ENCODE data around the gene PI16.
A peak's percentile ranks its signal among the peaks of the same experiment; 100 is the strongest.
"Not testable (repeated sequence)": the region's sequence is repeated elsewhere in the genome, so short reads cannot be mapped to it uniquely, and the experiment has no call there.

Gene PI16

GRCh38 chr6:36977470-36977941, 23.0 kb downstream of the PI16 start:
- DNase-seq = no peak

GRCh38 chr6:36978421-36979346, 24.1 kb downstream of the PI16 start:
- DNase-seq = peak; percentile 47

- peak; percentile 59 for DNase-seq
Measured at GRCh38 chr6:36979347-36979742, 24.8 kb downstream of the PI16 start.

- no peak for DNase-seq
Measured at GRCh38 chr6:36980129-36980528, 25.6 kb downstream of the PI16 start.

DNA sequence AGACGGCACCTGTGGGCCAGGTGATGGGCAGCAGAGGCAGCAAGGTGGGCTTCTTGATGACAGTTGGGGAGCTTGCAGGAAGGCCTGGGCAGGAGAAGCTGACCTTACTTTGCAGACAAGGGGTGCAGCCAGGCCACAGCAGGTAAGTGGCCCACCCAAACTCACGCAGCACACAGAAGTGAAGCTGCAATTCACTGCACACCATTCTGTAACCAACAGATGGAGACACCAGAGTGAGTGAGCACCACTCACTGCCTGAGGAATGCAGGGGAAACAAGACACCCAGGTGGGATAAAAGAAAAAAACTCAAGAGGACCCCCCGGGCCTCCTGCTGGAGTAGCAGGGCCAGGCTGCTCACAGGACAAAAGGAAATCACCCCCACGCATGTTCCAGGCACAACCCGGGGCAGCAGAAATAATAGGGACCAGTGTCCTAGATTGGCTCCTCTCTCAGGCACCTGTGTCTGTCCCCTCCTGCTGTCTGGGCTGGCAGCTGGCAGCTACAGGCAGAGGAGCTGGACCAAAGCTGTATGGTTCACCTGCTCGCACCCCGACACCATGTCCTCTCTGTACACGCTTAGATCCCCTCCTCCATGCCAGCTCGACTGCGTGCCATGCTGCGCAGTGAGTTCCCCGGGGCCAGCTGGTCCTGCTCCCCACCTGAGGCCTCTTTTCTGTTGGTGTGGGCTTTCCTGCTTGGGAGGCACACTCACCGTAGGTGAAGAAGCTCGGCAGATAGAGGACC, 26.5 kb downstream of the PI16 start:
- no peak for DNase-seq

- no peak for DNase-seq
Measured at GRCh38 chr6:36983538-36983937, 29.0 kb downstream of the PI16 start.

- DNase-seq = no peak
Measured at GRCh38 chr6:36984581-36985416, 30.3 kb downstream of the PI16 start.

DNA sequence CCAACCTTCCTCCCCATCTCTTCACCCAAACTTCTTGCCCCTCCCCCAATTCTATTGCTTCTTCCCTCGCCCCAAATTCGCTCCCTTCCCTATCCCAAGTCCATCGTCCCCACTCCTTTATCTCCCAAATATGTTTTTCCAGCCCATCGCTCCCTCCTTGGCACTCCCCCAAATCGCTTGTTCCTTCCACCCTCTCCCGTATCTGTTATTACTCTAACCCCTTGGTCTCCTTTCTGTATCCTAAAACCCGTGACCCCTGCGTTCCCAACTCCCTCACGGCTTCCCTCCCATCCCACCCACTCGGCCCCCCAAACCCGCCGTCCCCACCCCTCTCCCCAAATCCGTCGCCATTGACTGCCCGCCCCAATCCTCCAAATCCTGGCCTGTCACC, 30.9 kb downstream of the PI16 start:
- no peak for DNase-seq

- DNase-seq = peak; percentile 25
Measured at GRCh38 chr6:36985808-36986703, 31.5 kb downstream of the PI16 start, which contains the start of gene MTCH1. Gene MTCH1, minus strand, starts transcription at chr6:36986196. Its CDS starts 23 bp downstream, at chr6:36986173.

DNA sequence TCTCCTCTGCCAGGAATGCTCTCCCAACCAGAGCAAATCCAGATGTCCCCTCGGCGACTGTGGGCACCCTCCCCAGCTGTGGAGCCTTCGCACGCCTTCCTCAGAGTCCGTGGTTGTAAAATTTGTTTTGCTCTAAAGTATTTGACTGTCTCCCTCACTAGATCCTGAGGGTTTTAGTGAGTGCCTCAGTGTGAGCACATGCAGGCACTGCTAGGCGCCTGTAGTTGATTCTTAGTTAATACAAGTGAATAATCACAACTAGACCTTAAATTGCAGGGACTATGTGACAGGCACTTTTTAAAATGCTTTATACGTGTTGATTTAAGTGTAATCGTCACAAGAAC, 32.1 kb downstream of the PI16 start:
- DNase-seq = no peak

- DNase-seq = no peak
Measured at GRCh38 chr6:36989264-36989663, 34.7 kb downstream of the PI16 start.

DNA sequence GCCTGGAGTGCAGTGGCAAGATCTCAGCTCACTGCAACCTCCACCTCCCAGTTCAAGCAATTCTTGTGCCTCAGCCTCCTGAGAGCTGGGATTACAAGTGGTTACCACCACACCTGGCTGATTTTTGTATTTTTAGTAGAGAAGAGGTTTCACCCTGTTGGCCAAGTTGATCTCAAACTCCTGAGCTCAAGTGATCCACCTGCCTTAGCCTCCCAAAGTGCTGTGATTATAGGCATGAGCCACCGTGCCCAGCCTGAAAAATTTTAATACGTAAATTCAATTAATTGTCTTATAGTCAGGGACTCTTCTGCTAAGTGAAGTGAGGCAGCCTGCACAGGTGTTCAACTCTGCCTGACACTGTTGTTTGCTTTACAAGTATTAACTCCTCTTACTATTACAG, 35.9 kb downstream of the PI16 start:
- DNase-seq = not testable (repeated sequence)

DNA sequence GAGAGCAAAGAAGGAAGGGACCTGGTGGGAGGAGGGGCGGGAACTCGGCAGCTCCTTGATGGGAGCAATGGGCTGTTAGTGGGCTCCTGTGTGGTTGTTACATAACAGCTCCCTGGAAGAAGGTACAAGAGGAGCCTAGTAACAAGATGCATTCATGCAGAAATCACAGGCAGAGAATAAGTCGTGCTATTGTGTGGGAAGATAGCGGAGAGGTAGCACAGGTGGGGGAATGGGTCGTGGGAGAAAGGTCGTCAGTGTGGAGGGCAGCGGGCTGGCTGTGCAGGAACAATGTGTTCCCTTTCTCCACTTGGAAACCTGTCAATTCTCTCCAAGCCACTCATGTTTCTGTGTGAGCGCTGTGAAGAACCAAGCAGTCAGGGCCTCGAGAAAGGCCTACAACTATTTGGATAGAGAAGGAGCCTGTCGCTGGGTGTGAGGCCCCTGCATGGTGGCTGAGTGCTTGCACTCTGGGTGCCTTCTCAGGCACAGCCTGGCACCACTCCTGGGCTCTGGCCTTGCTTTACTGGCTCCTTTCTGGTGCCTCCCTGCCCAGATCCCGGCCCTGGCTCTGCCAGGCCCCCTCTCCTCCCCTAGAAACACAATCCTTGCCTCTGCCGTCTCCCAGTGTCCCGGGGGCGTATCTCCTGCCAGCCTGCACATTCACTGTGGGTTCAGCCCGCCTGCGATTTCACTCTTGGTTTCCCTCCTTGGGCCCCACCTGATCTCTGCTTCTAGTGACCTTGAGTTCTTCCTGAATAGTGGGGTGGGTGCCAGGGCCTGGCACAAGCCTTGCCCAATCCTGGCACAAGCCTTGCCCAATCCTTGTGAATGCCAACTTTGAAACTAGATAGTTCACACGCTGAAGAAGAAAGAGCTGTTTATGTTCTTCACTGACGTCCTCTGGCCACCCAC, 43.5 kb downstream of the PI16 start:
- no peak for DNase-seq

- no peak for DNase-seq
Measured at GRCh38 chr6:36998723-36999038, 44.1 kb downstream of the PI16 start.

DNA sequence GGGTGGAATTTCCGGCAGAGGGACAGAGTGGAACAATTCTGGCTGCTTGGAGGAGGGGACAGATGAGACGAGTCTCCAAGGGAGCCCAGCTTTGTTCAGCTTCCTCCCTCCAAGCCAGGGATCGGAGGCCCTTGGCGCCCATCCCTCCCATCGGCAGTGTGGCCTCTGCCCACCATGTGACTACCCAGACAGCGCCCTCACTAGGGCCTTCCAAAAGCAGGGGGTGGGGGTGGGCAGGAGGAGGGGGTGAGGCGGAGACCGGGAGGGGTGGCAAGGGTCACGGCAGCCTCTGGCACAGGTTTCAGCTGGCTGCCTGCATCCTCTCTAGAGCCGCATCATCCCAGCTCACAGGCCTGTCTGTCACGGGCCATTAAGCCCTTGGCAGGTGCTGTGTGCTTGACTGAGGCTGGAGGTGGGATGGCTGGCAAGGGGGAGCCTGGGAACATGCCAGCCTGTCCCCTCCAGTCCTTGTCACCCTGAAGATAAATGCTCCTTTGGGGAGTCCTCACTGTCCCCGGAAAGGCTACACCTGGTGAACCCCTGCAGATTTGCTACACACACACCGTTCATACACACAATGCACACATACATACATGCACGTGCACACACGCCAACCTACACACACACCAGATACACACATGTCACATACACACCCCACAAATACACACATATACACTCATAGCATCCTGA, 44.7 kb downstream of the PI16 start:
- DNase-seq = peak; percentile 57

- DNase-seq = no peak
Measured at GRCh38 chr6:36999751-37000125, 45.2 kb downstream of the PI16 start.

DNA sequence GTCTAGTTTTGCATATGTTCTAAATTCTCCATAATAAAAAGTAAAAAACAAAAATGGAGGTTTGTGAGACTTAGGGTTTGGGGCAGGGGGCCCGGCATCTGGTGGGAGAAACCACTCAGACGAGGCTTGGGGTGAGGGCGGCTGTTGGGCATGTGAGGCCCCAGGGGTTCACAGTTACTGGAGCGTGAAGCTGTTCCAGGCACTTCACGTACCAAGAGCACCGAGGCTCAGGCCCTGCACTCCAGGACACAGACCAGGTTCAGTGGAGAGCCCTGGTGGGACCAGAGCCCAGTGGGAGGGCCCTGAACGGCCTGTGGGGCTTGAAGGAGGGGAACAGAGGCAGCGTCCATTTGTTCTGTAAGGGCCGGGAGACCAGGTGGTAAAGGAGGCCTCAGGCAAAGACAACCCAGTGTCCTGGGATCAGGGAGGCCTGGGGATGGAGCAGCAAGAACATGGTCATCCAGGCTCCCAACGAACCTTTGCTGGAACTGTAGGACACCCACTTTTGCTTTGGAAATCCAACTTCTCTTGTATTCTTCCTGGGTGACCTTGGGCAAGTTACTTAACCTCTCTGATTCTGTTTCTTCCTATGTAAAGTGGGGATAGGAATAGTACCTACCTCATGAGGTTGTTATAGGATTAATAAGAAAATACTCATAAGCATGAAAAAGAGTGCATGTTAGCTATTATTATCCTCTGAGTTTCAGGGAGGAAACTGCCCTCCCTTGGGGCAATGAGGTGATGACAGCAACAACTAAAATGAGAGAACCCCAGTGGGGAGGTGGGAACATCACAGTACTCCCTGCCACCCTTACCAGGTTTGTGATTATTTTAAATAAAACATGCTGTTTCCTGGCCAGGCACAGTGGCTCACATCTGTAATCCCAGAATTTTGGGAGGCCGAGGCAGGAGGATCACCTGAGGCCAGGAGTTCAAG, 49.8 kb downstream of the PI16 start:
- no peak for DNase-seq

GRCh38 chr6:37005061-37005810, 50.7 kb downstream of the PI16 start, which contains the start of gene FGD2:
Gene FGD2, plus strand, starts transcription at chr6:37005655. Its CDS starts 163 bp downstream, at chr6:37005818.
- DNase-seq = no peak
